Activated T-helper 2 cell treated with anti-CD3 and anti-CD28 coated beads, Interferon-gamma antibody, Interleukin-2, Interleukin-4, amounts not matched to agents 10 μg/mL and 5 μg/mL and 100 μg/mL, durations not matched to agents 14 hours and 24 hours and 36 hours (primary cell): ENCODE measurements around the gene EFTUD2. TPM values are rescaled to one million over a fixed set of nuclear protein-coding genes. Genes with fewer than 3 reads are reported as not detected.

Experiments used
- DNase-seq: peaks from one replicate; pipeline ENCODE4 v3.0.0; 2021; ENCODE audit warnings: low spot score
- H3K27ac Mint-ChIP-seq: one replicate; pipeline ENCODE4 v1.8.0; 2021; ENCODE audit warnings: mixed read lengths
- H3K27me3 Mint-ChIP-seq: one replicate; pipeline ENCODE4 v1.8.0; 2021; ENCODE audit warnings: low read depth, mixed read lengths
- H3K36me3 Mint-ChIP-seq: one replicate; pipeline ENCODE4 v1.8.0; 2021; ENCODE audit warnings: low read depth, mixed read lengths
- H3K4me1 Mint-ChIP-seq: one replicate; pipeline ENCODE4 v1.8.0; 2021; ENCODE audit warnings: low read depth, mixed read lengths
- H3K4me3 Mint-ChIP-seq: one replicate; pipeline ENCODE4 v1.8.0; 2021; ENCODE audit warnings: low read depth, mild to moderate bottlenecking, moderate library complexity, mixed read lengths
- H3K9me3 Mint-ChIP-seq: one replicate; pipeline ENCODE4 v1.8.0; 2021; ENCODE audit warnings: mixed read lengths
- intact Hi-C: fragments of 100-400 bp; cut with micrococcal nuclease; formaldehyde crosslinking; loops from one replicate; pipeline ENCODE4 v1.15.1; 2023
- total RNA-seq: library from RNA; stranded (reverse); gene quantifications from 2 replicates; pipeline ENCODE4 v1.2.3, GENCODE V29; 2022

The EFTUD2 gene
- total RNA-seq, 1 donor from 2014 or later: 194 TPM

DNA sequence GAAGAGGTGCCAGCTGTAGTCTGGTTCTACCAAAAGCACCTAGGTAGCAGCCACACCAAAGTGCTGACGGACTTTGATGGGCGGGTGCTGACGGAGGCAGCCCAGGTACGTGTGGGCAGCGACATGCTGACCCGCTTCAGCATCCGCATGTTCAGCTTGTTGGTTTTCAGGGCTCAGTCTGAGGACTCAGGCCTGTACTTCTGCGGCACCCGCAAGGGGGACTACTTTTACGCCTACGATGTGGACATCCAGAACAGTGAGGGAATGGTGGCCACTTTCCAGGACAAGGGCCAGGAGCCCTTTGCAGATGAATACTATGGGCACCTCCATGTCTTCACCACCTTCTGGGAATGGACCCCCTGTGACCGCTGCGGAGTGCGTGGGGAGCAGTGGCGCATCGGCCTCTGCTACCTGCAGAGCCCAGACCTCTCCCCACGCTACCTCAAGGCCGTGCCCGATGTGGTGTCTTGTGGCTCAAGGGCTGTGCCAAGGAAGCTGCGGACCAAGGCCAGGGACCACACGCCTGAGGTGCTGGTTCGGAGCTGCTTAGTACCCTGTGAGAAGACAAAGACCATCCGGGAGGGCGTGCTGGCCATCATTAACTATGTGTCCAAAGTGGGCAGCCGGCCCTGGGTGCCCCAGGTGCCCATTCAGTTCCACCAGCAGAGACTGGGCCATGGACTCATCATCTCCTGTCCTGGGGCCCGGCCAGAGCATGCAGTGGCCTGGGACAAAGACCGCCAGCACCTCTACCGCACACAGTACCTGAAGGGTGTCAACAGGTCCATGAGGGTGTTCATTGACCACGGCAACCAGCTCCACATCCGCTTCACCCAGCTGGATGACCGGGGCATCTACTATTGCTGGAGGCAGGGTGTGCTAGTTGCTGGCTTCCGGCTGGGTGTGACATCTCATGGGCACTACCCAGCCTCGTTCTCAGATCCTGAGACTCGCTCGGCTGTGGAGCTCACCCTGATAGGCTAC lies 5.0 kb upstream of the EFTUD2 start:
- Mint-ChIP-seq H3K9me3 (no peaks in the 10 kb centered on the region), H3K4me1 (peaks cover 9% of the 10 kb centered on the region), H3K36me3 (no peaks in the 10 kb centered on the region), H3K27me3 (peaks cover 14% of the 10 kb centered on the region), H3K4me3 (no peak overlapping the region), H3K27ac (no peak overlapping the region)
- intact Hi-C loops: no loop called here
- no peak for DNase-seq

DNA sequence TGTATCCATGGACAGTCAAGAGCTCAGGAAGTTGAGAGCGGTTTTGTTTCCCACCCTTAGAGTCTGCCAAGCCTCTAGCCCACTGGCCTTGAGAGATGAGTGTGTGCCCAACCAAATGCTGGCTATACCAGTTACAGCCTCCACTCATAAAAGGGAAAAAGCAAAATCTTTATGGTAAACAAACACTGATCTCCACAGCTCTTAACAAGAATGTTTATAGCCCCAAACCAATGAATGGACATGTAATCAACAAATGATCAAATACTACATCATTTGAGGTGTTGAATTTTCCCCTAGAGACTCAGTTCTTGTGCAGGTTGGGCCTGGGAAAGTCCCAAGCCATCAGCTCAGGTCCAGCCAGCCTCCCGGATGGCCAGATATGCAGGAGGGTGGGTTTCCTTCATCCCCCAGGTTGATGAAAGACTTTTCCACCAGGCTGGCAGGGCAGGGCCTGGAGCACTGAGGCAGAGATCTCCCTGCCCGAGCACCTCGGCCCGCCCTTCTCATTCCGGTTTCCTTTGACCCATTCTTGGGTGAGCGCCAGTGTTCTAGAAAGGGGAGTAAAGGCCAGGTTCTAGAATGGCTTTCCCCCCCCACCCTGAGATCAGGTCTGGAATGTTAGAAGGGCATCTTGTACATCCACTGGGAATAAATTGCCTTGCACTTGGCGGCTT lies 3.9 kb upstream of the EFTUD2 start:
- H3K4me3 Mint-ChIP-seq: no peak overlapping the region
- H3K9me3 Mint-ChIP-seq: no peaks in the 10 kb centered on the region
- intact Hi-C loops: no loop called here
- H3K27me3 Mint-ChIP-seq: peaks cover 12% of the 10 kb centered on the region
- no peak for DNase-seq
- peaks cover 13% of the 10 kb centered on the region for H3K4me1 Mint-ChIP-seq
- no peak overlapping the region for H3K27ac Mint-ChIP-seq
- peaks cover 3% of the 10 kb centered on the region for H3K36me3 Mint-ChIP-seq

DNA sequence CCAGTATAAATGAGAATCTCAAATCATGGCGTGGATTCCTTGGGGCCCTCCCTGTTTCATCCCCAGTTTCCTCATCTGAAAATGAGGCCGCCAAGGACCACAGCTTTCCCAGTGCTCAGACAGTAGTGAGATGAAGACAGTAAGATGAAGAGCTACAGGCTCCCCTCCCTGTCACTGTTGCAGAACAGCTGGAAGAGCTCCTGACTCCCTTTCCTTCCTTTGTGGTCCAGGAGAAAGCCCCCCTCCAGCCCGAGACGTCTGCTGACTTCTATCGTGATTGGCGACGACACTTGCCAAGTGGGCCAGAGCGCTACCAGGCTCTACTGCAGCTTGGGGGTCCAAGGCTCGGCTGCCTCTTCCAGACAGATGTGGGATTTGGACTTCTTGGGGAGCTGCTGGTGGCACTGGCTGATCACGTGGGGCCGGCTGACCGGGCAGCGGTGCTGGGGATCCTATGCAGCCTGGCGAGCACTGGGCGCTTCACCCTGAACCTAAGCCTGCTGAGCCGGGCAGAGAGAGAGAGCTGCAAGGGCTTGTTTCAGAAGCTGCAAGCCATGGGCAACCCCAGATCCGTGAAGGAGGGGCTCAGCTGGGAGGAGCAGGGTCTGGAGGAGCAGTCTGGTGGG lies 3.0 kb upstream of the EFTUD2 start:
- H3K9me3 Mint-ChIP-seq: no peaks in the 10 kb centered on the region
- peaks cover 3% of the 10 kb centered on the region for H3K36me3 Mint-ChIP-seq
- intact Hi-C loops: no loop called here
- H3K27ac Mint-ChIP-seq: no peak overlapping the region
- H3K27me3 Mint-ChIP-seq: peaks cover 12% of the 10 kb centered on the region
- no peak overlapping the region for H3K4me3 Mint-ChIP-seq
- peaks cover 13% of the 10 kb centered on the region for H3K4me1 Mint-ChIP-seq
- no peak for DNase-seq

DNA sequence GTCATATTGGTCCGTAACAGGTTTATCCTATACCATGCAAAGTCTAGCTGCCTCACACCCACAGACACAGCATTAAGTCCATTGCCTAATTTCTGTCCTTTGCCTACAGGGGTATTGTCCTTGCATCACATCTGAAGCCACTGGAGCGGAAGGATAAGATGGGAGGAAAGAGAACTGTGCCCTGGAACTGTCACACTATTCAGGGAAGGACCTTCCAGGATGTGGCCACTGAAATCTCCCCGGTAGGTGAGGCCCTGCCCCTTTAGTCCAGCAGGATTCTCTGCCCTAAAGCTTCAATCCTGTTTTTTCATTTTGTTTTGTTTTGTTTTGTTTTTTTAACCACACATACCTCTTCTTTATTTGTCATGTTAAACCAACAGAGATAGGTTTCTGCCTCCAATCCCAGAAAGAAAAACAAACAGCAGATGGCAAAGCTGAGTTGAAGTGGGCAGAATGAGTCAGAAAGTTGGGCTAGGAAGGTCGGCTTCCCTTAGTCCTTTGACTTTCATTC lies 2.2 kb upstream of the EFTUD2 start:
- H3K36me3 Mint-ChIP-seq: peaks cover 3% of the 10 kb centered on the region
- intact Hi-C loops: no loop called here
- no peak overlapping the region for H3K27ac Mint-ChIP-seq
- H3K4me3 Mint-ChIP-seq: peak overlapping the region; percentile 20
- no peaks in the 10 kb centered on the region for H3K9me3 Mint-ChIP-seq
- H3K27me3 Mint-ChIP-seq: peaks cover 12% of the 10 kb centered on the region
- DNase-seq: no peak
- peaks cover 13% of the 10 kb centered on the region for H3K4me1 Mint-ChIP-seq

DNA sequence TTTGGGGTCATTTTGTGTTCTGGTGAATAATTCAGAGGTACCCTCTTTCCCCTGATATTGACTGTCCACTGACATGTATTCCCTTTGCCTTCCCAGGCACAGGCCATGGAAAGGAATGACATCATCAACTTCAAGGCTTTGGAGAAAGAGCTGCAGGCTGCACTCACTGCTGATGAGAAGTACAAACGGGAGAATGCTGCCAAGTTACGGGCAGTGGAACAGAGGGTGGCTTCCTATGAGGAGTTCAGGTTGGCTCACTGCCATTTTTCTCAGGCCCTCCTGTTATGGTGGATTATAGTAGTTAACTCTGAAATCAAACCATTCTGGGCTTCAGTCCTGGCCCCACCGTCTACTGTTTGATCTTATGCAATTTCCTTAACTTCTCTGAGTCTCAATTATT lies 1.6 kb upstream of the EFTUD2 start:
- intact Hi-C loops: no loop called here
- no peaks in the 10 kb centered on the region for H3K9me3 Mint-ChIP-seq
- H3K36me3 Mint-ChIP-seq: peaks cover 3% of the 10 kb centered on the region
- H3K4me3 Mint-ChIP-seq: no peak overlapping the region
- peaks cover 13% of the 10 kb centered on the region for H3K4me1 Mint-ChIP-seq
- H3K27me3 Mint-ChIP-seq: peaks cover 12% of the 10 kb centered on the region
- no peak overlapping the region for H3K27ac Mint-ChIP-seq
- DNase-seq: no peak

DNA sequence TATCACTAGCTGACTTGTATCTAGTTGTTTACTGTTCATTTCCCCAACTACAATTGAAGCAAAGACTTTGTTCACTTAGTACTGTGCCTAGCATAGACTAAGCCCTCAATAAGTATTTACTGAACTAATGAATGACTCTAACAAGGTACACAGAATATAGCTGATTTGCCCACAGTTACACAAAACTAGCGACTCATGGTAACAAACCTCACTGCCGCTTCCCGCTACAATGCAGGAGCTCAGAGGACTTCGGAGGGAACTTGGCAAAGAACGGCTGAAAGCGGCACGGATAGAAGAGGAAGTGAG lies 524 bp downstream of the EFTUD2 start:
- Mint-ChIP-seq H3K4me3 (peak overlapping the region; percentile 97), H3K27ac (peak overlapping the region; percentile 95), H3K27me3 (peaks cover 12% of the 10 kb centered on the region), H3K4me1 (peaks cover 17% of the 10 kb centered on the region), H3K9me3 (no peaks in the 10 kb centered on the region), H3K36me3 (peaks cover 17% of the 10 kb centered on the region)
- intact Hi-C loops: loop anchor here (5.0 kb wide), 1 partner anchor 234 kb away; the partner anchor contains the start of gene PLCD3
- DNase-seq: no peak

DNA sequence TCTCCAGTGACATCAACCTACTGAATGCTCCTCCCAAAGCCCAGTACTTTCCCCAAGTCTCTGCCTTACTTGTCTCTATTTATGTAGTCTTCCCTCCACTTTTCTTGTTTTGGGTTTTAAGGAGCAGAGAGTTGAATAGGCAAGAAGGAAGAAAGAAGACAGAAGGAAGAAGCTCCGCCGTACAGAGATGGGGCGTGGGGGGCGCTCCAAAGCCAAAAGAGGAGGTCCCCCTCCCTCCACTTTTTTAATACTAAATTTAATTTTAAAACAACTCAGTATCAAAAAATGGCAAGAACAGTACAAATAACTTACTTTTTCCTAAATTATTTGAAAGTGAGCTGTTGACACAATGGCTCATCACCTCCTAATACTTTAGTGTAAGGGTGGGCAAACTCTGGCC lies 4.6 kb downstream of the EFTUD2 start:
- H3K27me3 Mint-ChIP-seq: no peaks in the 10 kb centered on the region
- H3K27ac Mint-ChIP-seq: no peak overlapping the region
- H3K9me3 Mint-ChIP-seq: no peaks in the 10 kb centered on the region
- no peak overlapping the region for H3K4me3 Mint-ChIP-seq
- H3K4me1 Mint-ChIP-seq: peaks cover 11% of the 10 kb centered on the region
- peaks cover 32% of the 10 kb centered on the region for H3K36me3 Mint-ChIP-seq
- no peak for DNase-seq
- intact Hi-C loops: loop anchor here (5.0 kb wide), 1 partner anchor 238 kb away; the partner anchor contains the start of gene PLCD3

DNA sequence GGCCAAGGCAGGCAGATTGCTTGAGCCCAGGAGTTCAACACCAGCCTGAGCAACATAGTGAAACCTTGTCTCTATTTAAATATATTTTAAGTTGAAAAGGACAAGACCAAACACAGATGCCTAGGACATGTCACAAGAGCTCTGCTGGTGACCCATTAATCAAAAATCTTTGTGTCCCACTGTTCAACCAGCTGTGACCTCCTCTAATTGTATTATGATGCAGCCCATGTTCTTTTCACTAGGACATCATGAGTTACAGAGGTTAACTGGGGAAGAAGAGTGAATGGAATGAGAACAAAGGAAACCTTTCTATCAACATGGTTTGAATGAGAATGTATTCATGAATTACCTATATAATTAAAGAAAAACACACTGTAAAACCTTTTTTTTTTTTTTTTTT lies 7.0 kb downstream of the EFTUD2 start:
- Mint-ChIP-seq H3K27me3 (no peaks in the 10 kb centered on the region), H3K4me1 (peaks cover 7% of the 10 kb centered on the region), H3K36me3 (peaks cover 29% of the 10 kb centered on the region), H3K27ac (no peak overlapping the region), H3K9me3 (no peaks in the 10 kb centered on the region), H3K4me3 (no peak overlapping the region)
- intact Hi-C loops: no loop called here
- no peak for DNase-seq

DNA sequence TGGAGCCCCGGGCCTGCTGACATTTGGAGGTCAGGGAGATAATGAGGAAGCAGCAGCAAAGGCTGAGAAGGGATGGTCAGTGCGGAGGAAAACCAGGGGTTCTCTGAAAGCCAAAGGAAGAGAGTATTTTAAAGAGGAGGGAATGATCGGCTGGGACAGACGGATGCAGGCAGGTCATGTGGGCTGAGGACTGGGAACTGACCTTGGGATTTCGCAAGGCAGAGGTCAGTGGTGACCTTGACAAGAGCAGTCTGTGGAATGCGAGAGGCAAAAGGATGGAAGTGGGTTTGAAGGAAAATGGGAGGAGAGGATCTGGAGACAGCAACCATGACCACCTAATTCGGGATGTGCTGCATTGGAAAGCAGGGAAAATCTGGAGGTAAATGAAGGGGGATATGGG lies 10.2 kb downstream of the EFTUD2 start:
- peaks cover 36% of the 10 kb centered on the region for H3K36me3 Mint-ChIP-seq
- peaks cover 3% of the 10 kb centered on the region for H3K4me1 Mint-ChIP-seq
- intact Hi-C loops: no loop called here
- no peak for DNase-seq
- no peak overlapping the region for H3K27ac Mint-ChIP-seq
- H3K4me3 Mint-ChIP-seq: no peak overlapping the region
- H3K27me3 Mint-ChIP-seq: no peaks in the 10 kb centered on the region
- no peaks in the 10 kb centered on the region for H3K9me3 Mint-ChIP-seq

DNA sequence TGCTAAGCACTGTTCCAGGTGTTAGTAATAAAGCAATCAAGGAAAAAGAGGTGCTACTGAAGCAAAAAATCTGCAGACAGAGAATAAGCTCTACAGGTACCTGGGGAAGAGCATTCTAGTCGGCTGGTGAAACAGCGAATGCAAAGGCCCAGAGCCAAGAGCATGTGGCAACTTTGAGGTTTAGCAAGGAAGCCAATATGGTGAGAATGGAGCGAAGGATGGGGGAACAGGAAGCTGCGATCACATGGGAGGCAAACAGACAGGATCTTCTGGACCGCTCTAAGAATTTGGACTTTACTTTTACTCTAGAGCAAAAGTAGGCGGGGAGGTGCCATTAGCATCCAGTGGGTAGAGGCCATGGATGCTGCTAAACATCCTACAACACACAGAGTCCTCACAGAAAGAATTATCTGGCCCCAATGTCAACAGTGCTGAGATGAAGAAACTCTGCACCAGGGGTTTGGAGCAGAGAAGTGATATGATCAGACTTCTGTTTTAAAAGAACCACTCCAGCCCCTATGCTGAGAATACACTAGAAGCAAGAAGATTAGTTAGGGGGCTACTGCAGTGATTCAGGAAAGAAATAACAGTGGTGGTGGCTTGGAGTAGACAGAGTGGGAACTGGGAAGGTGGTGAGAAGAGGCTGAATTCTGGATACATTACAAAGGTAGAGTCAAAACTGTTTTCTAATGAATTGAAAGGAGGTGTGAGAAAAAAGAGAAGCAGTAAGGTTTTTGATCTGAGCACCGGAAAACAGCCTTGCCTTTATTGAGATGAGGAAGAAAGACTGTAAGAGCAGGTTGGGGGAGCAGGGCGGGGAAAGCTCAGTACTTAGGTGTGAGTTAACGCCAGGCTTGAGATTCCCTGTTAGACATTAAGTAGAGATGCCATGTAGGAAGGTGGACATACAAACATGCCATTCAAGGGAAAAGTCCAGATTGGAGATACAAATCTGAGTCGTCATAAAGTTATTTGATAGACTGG lies 11.0 kb downstream of the EFTUD2 start:
- no peak overlapping the region for H3K27ac Mint-ChIP-seq
- no peak overlapping the region for H3K4me3 Mint-ChIP-seq
- H3K27me3 Mint-ChIP-seq: no peaks in the 10 kb centered on the region
- peaks cover 3% of the 10 kb centered on the region for H3K4me1 Mint-ChIP-seq
- no peak for DNase-seq
- intact Hi-C loops: no loop called here
- no peaks in the 10 kb centered on the region for H3K9me3 Mint-ChIP-seq
- H3K36me3 Mint-ChIP-seq: peaks cover 37% of the 10 kb centered on the region

DNA sequence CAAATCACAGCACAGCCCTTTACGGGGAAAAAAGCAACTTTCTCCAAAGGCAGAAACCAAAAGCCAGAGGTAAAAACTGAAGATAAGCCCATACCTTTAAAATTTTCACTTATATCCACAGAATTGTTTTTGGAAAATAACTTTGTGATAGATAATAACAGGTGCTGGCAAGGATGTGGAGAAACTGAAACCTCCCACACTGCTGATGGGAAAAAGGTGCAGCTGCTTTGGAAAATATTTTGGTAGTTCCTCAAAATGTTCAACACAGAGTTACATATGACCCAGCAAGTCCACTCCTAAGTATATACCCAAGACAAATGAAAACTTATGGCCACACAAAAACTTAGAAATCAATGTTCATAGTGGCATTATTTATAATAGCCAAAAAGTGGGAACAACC lies 12.2 kb downstream of the EFTUD2 start:
- no peak overlapping the region for H3K4me3 Mint-ChIP-seq
- H3K4me1 Mint-ChIP-seq: peaks cover 3% of the 10 kb centered on the region
- H3K27me3 Mint-ChIP-seq: no peaks in the 10 kb centered on the region
- no peaks in the 10 kb centered on the region for H3K9me3 Mint-ChIP-seq
- H3K36me3 Mint-ChIP-seq: peaks cover 46% of the 10 kb centered on the region
- intact Hi-C loops: no loop called here
- no peak overlapping the region for H3K27ac Mint-ChIP-seq
- no peak for DNase-seq

DNA sequence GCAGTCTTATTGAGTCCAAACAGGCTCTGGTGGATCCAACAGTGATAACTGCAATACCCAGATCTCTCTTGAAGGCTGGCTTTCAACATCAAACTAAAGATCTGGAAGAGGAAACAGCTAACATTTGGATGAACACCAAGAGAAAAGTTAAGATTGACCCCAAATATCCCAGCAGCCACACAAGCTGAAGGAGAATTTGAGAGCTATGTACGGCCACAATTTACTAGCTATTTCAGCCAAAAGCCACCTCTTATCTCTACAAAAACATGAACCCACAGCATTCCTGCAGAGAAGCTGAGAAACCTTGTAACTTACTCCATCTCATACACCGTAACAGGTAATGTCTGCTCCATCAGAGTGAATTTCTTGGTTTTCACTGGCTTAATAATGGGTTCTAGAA lies 14.3 kb downstream of the EFTUD2 start:
- no peak for DNase-seq
- Mint-ChIP-seq H3K4me3 (no peak overlapping the region), H3K36me3 (peaks cover 54% of the 10 kb centered on the region), H3K27ac (no peak overlapping the region), H3K27me3 (no peaks in the 10 kb centered on the region), H3K9me3 (no peaks in the 10 kb centered on the region), H3K4me1 (no peaks in the 10 kb centered on the region)
- intact Hi-C loops: no loop called here
